T1000 (cell line): Measurements from ENCODE around the gene MOG.
A peak's percentile ranks its signal among the peaks of the same experiment; 100 is the strongest.

Source experiments
- DNase-seq: peaks from one replicate; lab custom pipeline; 2025; ENCODE audit warnings: mixed read lengths; lab: John Stamatoyannopoulos, UW

Gene MOG

DNA sequence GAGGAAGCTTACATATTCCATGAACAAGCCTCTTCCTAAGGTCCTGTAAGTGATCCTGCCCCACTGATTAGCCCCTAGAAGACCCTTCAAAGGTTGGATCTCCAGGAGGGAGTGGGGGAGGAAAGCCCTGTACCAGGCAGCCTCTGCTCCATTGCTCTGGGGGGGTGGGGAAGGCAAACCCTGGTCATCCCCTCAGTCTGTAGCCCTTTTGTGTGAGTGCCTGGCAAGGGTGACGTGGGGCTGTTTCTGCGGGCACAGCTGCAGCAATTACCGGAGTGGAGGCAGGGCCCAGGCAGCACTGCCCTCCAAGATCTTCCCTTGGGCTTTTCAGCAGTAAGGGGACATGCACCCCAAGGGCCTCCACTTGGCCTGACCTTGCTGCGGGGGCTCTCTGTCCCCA is at the start of gene MOG:
MOG (plus strand) TSS at position 295 of the 400 bp plus-strand sequence. CDS start 118 bp downstream, outside the sequence.
- no peak for DNase-seq

DNA sequence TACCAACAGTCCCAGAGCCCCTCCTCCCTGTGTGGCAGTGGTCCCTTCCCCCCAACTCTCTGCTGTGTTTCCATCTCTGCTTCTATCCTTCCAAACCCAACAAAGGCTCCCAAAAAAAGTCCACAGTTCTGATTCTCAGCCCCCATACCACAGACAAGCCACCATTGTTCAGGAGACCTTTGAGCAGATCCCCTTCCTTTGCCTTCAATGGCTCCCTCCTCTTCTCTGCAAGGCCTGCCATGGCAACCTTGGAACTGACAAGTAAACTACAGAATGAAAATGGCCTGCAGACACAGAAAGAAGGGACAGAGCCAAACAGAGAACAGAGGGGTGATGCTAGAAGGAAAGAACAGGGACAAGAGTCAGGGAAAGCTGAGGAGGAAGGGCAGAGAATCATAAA is 48.8 kb upstream of the MOG start:
- DNase-seq = no peak

- DNase-seq = no peak
Observed at GRCh38 chr6:29610540-29610939, 46.4 kb upstream of the MOG start.

GRCh38 chr6:29611426-29611825 is 45.5 kb upstream of the MOG start:
- no peak for DNase-seq

GRCh38 chr6:29617782-29618554 is 38.9 kb upstream of the MOG start:
- DNase-seq = no peak

DNA sequence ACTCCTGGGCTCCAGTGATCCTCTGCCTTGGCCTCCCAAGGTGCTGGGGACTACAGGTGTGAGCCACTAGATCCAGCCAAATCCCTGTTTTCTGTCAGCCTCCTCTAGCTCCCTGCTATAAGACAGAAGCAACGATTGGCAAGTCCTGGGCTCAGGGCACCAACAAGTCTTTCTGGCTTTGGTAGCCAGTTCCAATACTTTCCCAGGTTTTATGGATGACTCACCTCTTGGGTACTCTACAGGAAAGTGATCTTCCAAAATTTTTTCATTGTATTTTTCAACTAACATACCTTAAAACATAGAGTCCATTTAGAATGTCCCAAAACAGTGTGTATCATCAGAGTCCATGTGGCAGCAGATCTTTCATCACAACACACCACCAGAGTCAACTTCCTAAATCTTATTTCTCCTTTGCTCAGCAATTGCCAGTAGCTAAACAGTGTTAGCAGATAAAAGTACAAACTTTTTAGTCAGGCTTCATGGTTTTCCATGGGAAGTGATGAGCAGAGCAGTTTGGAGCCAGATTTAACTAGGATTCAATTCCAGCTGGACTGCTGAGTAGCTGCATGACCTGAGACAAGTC is 37.2 kb upstream of the MOG start:
- DNase-seq = no peak

- DNase-seq = no peak
Observed at GRCh38 chr6:29620630-29621029, 36.3 kb upstream of the MOG start.

GRCh38 chr6:29624520-29624961 is 32.4 kb upstream of the MOG start:
- no peak for DNase-seq

DNA sequence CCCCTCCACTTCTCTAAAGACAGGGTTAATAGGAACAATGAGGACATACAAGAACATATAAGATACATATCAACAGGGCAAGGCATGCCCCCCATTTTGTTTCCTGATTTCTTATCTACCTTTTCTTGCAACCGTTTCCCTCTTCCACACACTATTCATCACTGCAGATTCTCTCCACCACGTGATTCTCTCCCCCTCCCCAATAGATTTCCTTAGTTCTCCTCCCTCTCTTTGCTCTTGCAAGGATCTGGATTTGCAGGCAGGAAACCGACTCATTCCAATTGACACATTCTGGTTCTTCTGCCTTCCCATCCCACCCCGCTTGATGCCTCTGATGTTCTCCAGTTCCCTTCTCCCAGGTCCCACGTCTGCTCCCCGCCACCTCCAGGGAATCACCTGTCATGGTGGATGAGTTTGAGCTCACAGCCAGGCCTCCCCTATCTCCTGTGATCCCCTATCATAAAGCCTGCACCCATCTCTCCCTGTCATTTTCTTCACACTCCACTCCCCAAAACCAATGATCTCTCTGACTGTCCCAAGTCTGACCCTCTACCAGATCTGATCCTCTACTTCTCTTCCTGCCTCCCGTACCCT is 31.5 kb upstream of the MOG start:
- DNase-seq = no peak

DNA sequence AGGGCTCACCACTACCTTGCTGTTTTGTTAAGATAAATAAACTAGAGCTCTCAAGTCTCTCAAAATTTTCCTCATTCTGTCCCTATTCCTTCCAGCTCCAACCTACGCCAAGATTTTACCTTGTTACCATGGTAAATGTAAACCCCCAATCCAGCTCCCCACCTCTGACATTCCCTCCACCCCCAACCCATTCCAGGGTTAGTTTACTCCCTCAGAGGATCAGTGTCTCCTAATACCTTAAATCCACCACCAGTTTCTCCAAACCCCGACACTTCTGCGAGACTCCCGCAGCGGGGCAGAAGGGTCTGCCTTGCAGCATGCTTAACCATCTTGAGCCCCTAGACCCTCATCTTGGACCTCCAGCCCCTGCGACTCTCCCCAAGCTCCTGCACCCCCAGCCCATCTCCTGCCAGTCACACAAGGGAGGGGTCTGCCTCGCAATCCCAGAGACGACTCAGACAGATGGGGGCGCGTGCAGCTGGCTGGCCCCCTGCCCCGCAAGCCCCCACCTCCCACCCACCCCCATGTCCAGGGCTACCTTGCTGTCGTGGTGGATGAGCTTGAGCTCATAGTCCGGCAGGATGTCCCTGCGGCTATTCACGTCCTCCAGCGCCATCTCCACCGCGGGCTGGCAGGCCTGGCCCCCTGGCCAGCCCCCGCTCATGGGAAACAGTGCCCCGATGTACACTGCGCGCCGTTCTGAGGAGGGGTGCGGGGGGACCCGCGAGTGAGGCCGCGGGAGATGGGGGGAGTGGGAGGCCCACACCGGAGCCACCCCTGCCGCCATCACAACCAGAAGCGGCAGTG is 29.7 kb upstream of the MOG start:
- DNase-seq = no peak

GRCh38 chr6:29627755-29628418 is 29.0 kb upstream of the MOG start:
- DNase-seq = peak; percentile 76

- peak; percentile 54 for DNase-seq
Observed at GRCh38 chr6:29628419-29629281, 28.2 kb upstream of the MOG start.

DNA sequence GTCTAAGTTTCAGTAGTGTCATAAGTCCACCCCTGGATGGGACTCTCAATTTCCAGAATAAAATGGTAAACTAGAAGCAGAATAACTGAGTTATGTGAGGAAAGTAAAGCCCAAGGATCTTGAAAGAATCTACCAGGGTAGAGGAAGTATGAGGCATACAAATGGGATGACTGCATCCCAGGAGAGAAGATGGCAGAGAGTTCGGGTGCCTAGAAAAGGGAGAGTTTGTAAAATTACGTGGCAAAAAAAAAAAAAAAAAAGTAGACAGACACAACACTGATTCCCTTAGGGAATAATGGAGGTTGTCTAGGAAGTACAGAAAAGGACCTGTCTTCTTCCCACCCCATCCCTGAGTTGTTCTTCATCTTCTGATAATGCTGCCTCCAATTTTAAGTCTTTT is 27.3 kb upstream of the MOG start:
- DNase-seq = no peak

DNA sequence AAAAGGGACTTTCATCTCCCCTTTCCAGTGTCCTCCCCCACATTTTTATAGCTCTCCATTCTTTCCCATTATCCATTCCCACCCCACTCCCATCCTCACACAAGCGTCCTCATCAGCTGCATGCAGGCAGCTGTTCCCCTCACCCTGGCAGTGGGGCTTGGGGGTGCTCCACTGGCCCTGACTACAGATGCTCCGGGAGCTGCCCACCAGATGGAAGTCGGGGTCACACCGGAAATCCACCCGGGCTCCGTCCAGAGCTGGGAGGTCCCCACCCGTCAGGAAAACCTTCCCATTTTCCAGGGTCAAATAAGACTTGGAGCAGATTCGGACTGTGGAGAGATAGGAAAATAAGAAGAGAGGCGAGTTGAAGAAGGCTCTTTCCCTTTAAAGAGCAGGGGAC is 26.6 kb upstream of the MOG start:
- no peak for DNase-seq

- DNase-seq = no peak
Observed at GRCh38 chr6:29631209-29631810, 25.6 kb upstream of the MOG start.

DNA sequence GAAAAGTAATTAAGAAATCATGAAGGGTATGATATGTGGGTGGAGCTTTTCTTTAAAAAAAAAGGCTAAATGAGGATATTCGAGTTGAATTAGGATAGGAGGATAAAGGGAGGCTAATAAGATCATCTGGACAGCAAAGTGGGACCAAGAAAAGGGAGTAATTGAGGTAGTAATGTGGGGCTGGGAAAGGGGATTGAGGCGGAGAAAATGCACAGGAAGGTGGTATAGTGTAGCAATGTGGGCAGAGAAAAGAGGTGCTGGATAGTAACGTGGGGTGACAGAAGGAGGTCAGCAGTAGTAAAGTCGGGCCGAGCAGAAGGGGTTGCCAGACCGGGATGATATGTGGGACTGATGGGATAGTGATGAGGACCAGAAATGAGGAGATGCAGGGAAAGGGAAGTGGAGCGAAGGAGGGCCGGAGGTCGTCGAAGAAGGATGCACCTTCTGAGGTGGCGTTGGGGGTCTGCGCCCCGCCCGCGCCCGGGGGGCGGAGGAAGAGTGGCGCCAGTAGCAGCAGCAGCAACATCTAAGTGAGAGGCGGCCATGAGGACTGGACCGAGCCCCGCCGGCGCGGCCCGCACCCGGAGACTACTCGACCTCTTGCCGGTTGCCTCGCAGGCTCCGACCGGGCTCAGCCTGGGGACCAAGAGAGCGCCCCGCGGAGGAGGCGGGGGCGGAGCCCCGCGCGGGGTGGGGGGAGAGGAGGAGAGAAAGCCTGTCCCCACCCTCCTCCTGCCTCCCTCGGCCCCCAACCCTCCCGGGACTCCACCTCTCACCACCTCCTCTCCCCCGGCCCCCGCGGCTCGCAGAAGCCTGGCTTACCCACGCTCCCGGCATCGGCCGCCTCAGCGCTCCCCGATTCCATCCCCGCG is 24.8 kb upstream of the MOG start:
- peak; percentile 34 for DNase-seq

DNA sequence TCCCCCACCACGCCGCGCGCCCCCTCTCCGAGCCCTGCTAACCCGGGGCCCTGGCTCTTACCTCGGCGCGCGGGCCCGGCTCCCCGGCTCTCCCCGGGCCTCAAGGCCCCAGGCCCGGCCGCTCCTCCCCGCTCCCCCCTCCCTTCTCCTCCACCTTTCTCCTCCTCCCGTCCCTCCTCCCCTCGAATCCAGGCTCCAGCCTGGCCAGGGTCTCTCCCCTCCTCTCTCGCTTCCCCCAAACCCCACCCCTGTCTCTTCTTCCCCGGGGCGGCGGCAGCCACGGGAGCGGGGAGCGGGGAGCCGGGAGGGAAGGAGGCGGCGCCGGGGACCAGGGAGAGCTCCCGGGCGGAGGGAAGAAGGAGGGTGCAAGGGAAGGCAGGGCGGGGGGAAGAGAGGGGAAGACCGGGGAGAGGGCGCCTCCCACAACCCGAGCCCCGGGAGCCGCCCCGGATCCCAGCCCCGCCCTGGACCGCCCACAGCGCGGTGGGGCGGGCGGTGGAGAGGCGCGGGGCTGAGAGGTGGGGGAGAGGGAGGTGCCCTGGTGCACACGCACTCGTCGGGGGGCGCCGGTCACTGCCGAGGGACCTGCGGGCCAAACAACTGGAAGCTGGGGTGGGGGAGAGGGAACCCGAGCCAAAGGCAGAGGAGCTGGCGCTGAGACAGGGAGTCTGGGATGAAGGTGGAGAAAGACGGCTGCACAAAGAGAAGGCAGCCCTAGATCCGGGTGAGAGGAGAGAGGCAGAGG is 23.9 kb upstream of the MOG start, which contains the start of gene GABBR1:
GABBR1 (minus strand) TSS at position 395 of the 745 bp plus-strand sequence. CDS start 798 bp downstream, outside the sequence.
- DNase-seq = peak; percentile 70

DNA sequence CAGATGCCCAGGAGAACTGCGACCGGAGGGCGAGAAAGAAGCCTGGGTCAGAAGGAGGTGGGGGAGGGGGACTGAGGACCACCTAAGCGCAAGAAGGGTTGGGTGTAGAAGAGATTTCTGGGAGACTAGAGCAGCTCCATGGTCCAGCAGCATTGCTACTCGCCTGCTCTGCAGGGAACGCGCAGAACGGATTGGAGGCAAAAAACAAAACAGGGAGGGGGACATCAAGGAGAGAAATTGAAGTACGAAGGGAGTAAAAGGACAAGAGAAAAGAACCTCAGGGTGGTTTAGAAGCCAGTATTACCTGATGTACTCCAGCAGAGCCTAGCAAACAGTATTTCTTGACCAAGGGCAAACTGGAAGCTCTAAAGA is 23.4 kb upstream of the MOG start:
- DNase-seq = no peak

DNA sequence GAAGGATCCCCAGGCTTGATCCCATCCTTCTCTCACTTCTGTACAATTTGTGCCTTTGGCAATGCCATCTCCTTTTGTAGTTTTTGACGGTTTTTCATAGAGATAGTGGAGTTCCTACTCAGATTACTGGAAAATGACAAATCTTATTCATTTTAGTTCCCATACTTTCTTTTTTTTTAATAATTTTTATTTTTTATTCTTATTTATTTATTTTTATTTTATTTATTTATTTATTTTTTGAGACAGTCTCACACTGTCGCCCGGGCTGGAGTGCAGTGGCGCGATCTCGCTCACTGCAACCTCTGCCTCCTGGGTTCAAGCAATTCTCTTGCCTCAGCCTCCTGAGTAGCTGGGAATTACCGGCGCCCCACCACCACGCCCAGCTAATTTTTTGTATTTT is 19.6 kb upstream of the MOG start:
- no peak for DNase-seq
